Measurements from ENCODE around the gene ACTR3C.
A peak's percentile ranks its signal among the peaks of the same experiment; 100 is the strongest.

Gene ACTR3C

GRCh38 chr7:150322833-150323681 lies at the start of gene ACTR3C, which contains the start of gene LRRC61:
Gene ACTR3C, minus strand, starts transcription at chr7:150323545. Its CDS starts 28,249 bp downstream, at chr7:150295296.
Gene LRRC61, plus strand, starts transcription at chr7:150323355. Its CDS starts 13,507 bp downstream, at chr7:150336862.
- Histone ChIP-seq H3K27ac (peak within 1 kb of the TSS; percentile 88), H3K36me3 (peaks cover 36% of the 10 kb centered on the region)
- DNase-seq: peak; percentile 84

GRCh38 chr7:150372271-150373048 lies 49.1 kb upstream of the ACTR3C start:
- Histone ChIP-seq H3K9me3 (ENCODE audit: severe bottlenecking) (no peaks in the 10 kb centered on the region), H3K27me3 (ENCODE audit: insufficient read depth, low read depth, severe bottlenecking) (no peaks in the 10 kb centered on the region), H3K4me3 (ENCODE audit: low read depth, low read length) (no peak overlapping the region), H3K27ac (no peak overlapping the region), H3K36me3 (peaks cover 64% of the 10 kb centered on the region)
- no peak for TF ChIP-seq CTCF (IDR thresholded peaks at IDR 0.05; ENCODE audit: low read depth, low read length)
- no peak for DNase-seq

More at GRCh38 chr7:150322833-150323681, at the start of gene ACTR3C, which contains the start of gene LRRC61:
- Histone ChIP-seq H3K27me3 (ENCODE audit: insufficient read depth, low read depth, severe bottlenecking) (no peaks in the 10 kb centered on the region), H3K9me3 (ENCODE audit: severe bottlenecking) (no peaks in the 10 kb centered on the region), H3K4me3 (ENCODE audit: low read depth, low read length) (peak within 1 kb of the TSS; percentile 87)
- TF ChIP-seq CTCF (IDR thresholded peaks at IDR 0.05; ENCODE audit: low read depth, low read length): peak; percentile 15; the same call in 1 of the 2 replicates

- Histone ChIP-seq H3K4me3 (ENCODE audit: low read depth, low read length) (no peak overlapping the region), H3K27me3 (ENCODE audit: insufficient read depth, low read depth, severe bottlenecking) (no peaks in the 10 kb centered on the region), H3K36me3 (peaks cover 64% of the 10 kb centered on the region), H3K27ac (no peak overlapping the region), H3K9me3 (ENCODE audit: severe bottlenecking) (no peaks in the 10 kb centered on the region)
- no peak for TF ChIP-seq CTCF (IDR thresholded peaks at IDR 0.05; ENCODE audit: low read depth, low read length)
- DNase-seq: no peak
These were observed 48.6 kb upstream of the ACTR3C start for GRCh38 chr7:150371996-150372270.

GRCh38 chr7:150371131-150371995 lies 48.0 kb upstream of the ACTR3C start:
- H3K9me3 ChIP-seq (ENCODE audit: severe bottlenecking): no peaks in the 10 kb centered on the region
- no peak for DNase-seq
- no peaks in the 10 kb centered on the region for H3K27me3 ChIP-seq (ENCODE audit: insufficient read depth, low read depth, severe bottlenecking)
- H3K4me3 ChIP-seq (ENCODE audit: low read depth, low read length): no peak overlapping the region
- TF ChIP-seq CTCF (IDR thresholded peaks at IDR 0.05; ENCODE audit: low read depth, low read length): no peak
- H3K27ac ChIP-seq: no peak overlapping the region
- peaks cover 64% of the 10 kb centered on the region for H3K36me3 ChIP-seq

- H3K27me3 ChIP-seq (ENCODE audit: insufficient read depth, low read depth, severe bottlenecking): no peaks in the 10 kb centered on the region
- no peak for DNase-seq
- no peak overlapping the region for H3K4me3 ChIP-seq (ENCODE audit: low read depth, low read length)
- no peaks in the 10 kb centered on the region for H3K9me3 ChIP-seq (ENCODE audit: severe bottlenecking)
- peak overlapping the region; percentile 98 for H3K27ac ChIP-seq
- TF ChIP-seq CTCF (IDR thresholded peaks at IDR 0.05; ENCODE audit: low read depth, low read length): no peak
- peaks cover 64% of the 10 kb centered on the region for H3K36me3 ChIP-seq
These were observed 47.3 kb upstream of the ACTR3C start for GRCh38 chr7:150370612-150371071.

All from WERI-Rb-1 (cell line).